Neural cell (in vitro differentiated cells): Measurements from ENCODE around the gene BFSP1. TPM values are rescaled to one million over a fixed set of nuclear protein-coding genes. Genes with fewer than 3 reads are reported as not detected.

Experiments used
- H2AFZ ChIP-seq: fragments of 200-600, 300-800 bp; sonication (generic), shearing (Covaris generic); 2 replicates; pipeline ENCODE4 v1.6.0; 2014; ENCODE audit warnings: low read depth, mild to moderate bottlenecking, antibody characterized with exemption, low read length, moderate library complexity
- H3F3A ChIP-seq: fragments of 200-600 bp; shearing (Covaris generic); 2 replicates; pipeline ENCODE4 v1.6.1; 2016; ENCODE audit warnings: mild to moderate bottlenecking, moderate library complexity, mixed read lengths, antibody characterized with exemption, low read length; ENCODE audit not compliant: insufficient read depth, poor library complexity, severe bottlenecking
- H3K27ac ChIP-seq: fragments of 200-600, 300-800 bp; sonication (generic), shearing (Covaris generic); 2 replicates; pipeline ENCODE4 v1.5.1; 2014; ENCODE audit warnings: mild to moderate bottlenecking, low read length, moderate library complexity
- H3K27me3 ChIP-seq: fragments of 300-800, 200-600 bp; sonication (generic), shearing (Covaris generic); 2 replicates; pipeline ENCODE4 v1.6.0; 2014; ENCODE audit warnings: mild to moderate bottlenecking, low read depth, low read length, moderate library complexity; ENCODE audit not compliant: insufficient read depth
- H3K36me3 ChIP-seq: fragments of 300-800, 200-600 bp; sonication (generic), shearing (Covaris generic); 2 replicates; pipeline ENCODE4 v1.5.1; 2014; ENCODE audit warnings: mild to moderate bottlenecking, antibody characterized with exemption, low read length, moderate library complexity; ENCODE audit not compliant: insufficient read depth
- H3K4me2 ChIP-seq: fragments of 300-800, 200-600 bp; sonication (generic), shearing (Covaris generic); 2 replicates; pipeline ENCODE4 v1.6.0; 2014; ENCODE audit warnings: mild to moderate bottlenecking, low read length
- H3K4me3 ChIP-seq: fragments of 300-800, 200-600 bp; sonication (generic), shearing (Covaris generic); 2 replicates; pipeline ENCODE4 v1.5.1; 2014; ENCODE audit warnings: mild to moderate bottlenecking, low read length, moderate library complexity
- H3K79me2 ChIP-seq: fragments of 200-600 bp; shearing (Covaris generic); replicated peaks from 2 replicates; pipeline ENCODE4 v1.6.0; 2014; ENCODE audit warnings: mild to moderate bottlenecking, low read length, moderate library complexity; ENCODE audit not compliant: insufficient read depth
- H3K9ac ChIP-seq: fragments of 300-800, 200-600 bp; sonication (generic), shearing (Covaris generic); 2 replicates; pipeline ENCODE4 v1.6.1; 2016; ENCODE audit warnings: mild to moderate bottlenecking, low read length, mixed read lengths
- H3K9me2 ChIP-seq: fragments of 200-600 bp; shearing (Covaris generic); 2 replicates; pipeline ENCODE4 v1.6.1; 2016; ENCODE audit warnings: mild to moderate bottlenecking, low read length, mixed read lengths; ENCODE audit not compliant: insufficient read depth
- H3K9me3 ChIP-seq: fragments of 200-600, 300-800 bp; sonication (generic), shearing (Covaris generic); 2 replicates; pipeline ENCODE4 v1.6.1; 2016; ENCODE audit warnings: mild to moderate bottlenecking, mixed run types, low read length, moderate library complexity, mixed read lengths
- H4K20me1 ChIP-seq: fragments of 200-600 bp; shearing (Covaris generic); 2 replicates; pipeline ENCODE4 v1.6.1; 2016; ENCODE audit warnings: mild to moderate bottlenecking, mixed run types; ENCODE audit not compliant: insufficient read depth
- EP300 ChIP-seq: fragments of 450-650 bp; conservative IDR thresholded peaks from 2 replicates; pipeline ENCODE4 v1.6.1; 2014; ENCODE audit warnings: antibody characterized with exemption, mild to moderate bottlenecking, moderate library complexity; ENCODE audit not compliant: poor library complexity, severe bottlenecking
- EZH2 ChIP-seq: fragments of 200-600, 300-800 bp; shearing (Covaris generic), sonication (generic); IDR thresholded peaks from 2 replicates; pipeline ENCODE4 v1.6.1; 2014; ENCODE audit warnings: antibody characterized with exemption, low read length, borderline replicate concordance, mild to moderate bottlenecking; ENCODE audit not compliant: insufficient read depth, poor library complexity, severe bottlenecking
- MXI1 ChIP-seq: fragments of 450-650 bp; conservative IDR thresholded peaks from 2 replicates; pipeline ENCODE4 v1.6.1; 2014; ENCODE audit warnings: antibody characterized with exemption, mild to moderate bottlenecking; ENCODE audit not compliant: poor library complexity, severe bottlenecking
- POLR2AphosphoS5 ChIP-seq: IDR thresholded peaks from 2 replicates; pipeline ENCODE4 v1.6.1; 2012
- RAD21 ChIP-seq: fragments of 450-650 bp; conservative IDR thresholded peaks from 2 replicates; pipeline ENCODE4 v1.6.1; 2014; ENCODE audit warnings: antibody characterized with exemption, mild to moderate bottlenecking, moderate library complexity
- REST ChIP-seq: IDR thresholded peaks from 2 replicates; pipeline ENCODE4 v1.6.1; 2012; ENCODE audit warnings: borderline replicate concordance
- SMC3 ChIP-seq: fragments of 450-650 bp; conservative IDR thresholded peaks from 2 replicates; pipeline ENCODE4 v1.6.1; 2014; ENCODE audit warnings: antibody characterized with exemption, mild to moderate bottlenecking, moderate library complexity; ENCODE audit not compliant: poor library complexity
- TAF1 ChIP-seq: IDR thresholded peaks from 2 replicates; pipeline ENCODE4 v1.6.1; 2012; ENCODE audit warnings: low read depth
- polyA plus RNA-seq: library from polyadenylated mRNA; depleted of rRNA; stranded (reverse); fragments of >200 nt; gene quantifications from 2 replicates; pipeline ENCODE4 v1.2.3, GENCODE V29; 2014
- TF ChIP-seq, protein P1 (sequence below): fragments of 450-650 bp; IDR thresholded peaks from 2 replicates; pipeline ENCODE4 v1.5.1; 2014; ENCODE audit warnings: antibody characterized with exemption, mild to moderate bottlenecking, moderate library complexity; ENCODE audit not compliant: poor library complexity, severe bottlenecking

The BFSP1 gene
- polyA plus RNA-seq, 1 donor from 2014 or later, result 1.3 TPM

DNA sequence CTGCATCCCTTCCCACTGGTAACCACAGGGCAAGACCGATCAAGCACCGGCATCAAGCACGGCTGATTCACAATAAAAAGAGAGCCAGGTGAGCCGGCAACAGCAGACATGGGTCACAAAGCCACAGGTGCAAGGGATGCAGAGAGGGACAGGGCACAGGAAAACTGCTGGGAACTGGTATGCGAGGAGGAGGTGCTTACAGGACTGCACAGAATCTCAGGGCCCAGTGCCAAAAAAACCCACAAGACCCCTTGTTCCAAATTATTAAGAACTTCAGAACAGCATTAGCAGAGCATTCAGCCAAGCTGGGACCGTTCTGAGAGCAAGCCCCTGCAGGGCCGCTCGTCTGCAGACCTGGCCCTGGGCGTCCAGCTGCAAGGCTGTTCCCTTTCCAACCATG lies 35.4 kb downstream of the BFSP1 start:
- Histone ChIP-seq H3K9me3 (no peaks in the 10 kb centered on the region), H3K4me3 (no peak overlapping the region), H2AFZ (no peak overlapping the region), H3K9ac (no peak overlapping the region), H3K36me3 (no peaks in the 10 kb centered on the region), H4K20me1 (no peaks in the 10 kb centered on the region), H3K4me2 (no peak overlapping the region), H3F3A (no peaks in the 10 kb centered on the region), H3K27ac (no peak overlapping the region), H3K79me2 (no peaks in the 10 kb centered on the region), H3K9me2 (no peaks in the 10 kb centered on the region), H3K27me3 (no peaks in the 10 kb centered on the region)
- TF ChIP-seq EP300 (no peak), MXI1 (no peak), REST (no peak), TAF1 (no peak)

- H3K27me3 ChIP-seq, result no peaks in the 10 kb centered on the region
Measured at GRCh38 chr20:17494201-17494600, 37.0 kb downstream of the BFSP1 start.

More at GRCh38 chr20:17494201-17494600, 37.0 kb downstream of the BFSP1 start:
- H2AFZ ChIP-seq, result no peak overlapping the region
- H3K9me2 ChIP-seq, result no peaks in the 10 kb centered on the region
- H3F3A ChIP-seq, result no peaks in the 10 kb centered on the region
- H4K20me1 ChIP-seq, result no peaks in the 10 kb centered on the region
- no peak overlapping the region for H3K4me3 ChIP-seq
- H3K9me3 ChIP-seq, result no peaks in the 10 kb centered on the region
- no peaks in the 10 kb centered on the region for H3K36me3 ChIP-seq
- no peak overlapping the region for H3K27ac ChIP-seq
- no peak overlapping the region for H3K9ac ChIP-seq
- no peaks in the 10 kb centered on the region for H3K79me2 ChIP-seq
- TF ChIP-seq REST, result no peak
- no peak for TF ChIP-seq MXI1
- TF ChIP-seq, protein P1, sequence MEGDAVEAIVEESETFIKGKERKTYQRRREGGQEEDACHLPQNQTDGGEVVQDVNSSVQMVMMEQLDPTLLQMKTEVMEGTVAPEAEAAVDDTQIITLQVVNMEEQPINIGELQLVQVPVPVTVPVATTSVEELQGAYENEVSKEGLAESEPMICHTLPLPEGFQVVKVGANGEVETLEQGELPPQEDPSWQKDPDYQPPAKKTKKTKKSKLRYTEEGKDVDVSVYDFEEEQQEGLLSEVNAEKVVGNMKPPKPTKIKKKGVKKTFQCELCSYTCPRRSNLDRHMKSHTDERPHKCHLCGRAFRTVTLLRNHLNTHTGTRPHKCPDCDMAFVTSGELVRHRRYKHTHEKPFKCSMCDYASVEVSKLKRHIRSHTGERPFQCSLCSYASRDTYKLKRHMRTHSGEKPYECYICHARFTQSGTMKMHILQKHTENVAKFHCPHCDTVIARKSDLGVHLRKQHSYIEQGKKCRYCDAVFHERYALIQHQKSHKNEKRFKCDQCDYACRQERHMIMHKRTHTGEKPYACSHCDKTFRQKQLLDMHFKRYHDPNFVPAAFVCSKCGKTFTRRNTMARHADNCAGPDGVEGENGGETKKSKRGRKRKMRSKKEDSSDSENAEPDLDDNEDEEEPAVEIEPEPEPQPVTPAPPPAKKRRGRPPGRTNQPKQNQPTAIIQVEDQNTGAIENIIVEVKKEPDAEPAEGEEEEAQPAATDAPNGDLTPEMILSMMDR, result no peak
- TF ChIP-seq TAF1, result no peak
- TF ChIP-seq EP300, result no peak
- TF ChIP-seq EZH2, result no peak
- TF ChIP-seq RAD21, result no peak
- no peak for TF ChIP-seq POLR2AphosphoS5
- TF ChIP-seq SMC3, result no peak
- no peak overlapping the region for H3K4me2 ChIP-seq
